HL-60/S4 treated with retinoic acid at 250 ng/mL for 4 days and 3 days (cell line): ENCODE data around the gene PCDH9.

ENCODE experiments used
- in situ Hi-C: fragments of 300-500 bp; cut with MboI; formaldehyde crosslinking; loops from 2 replicates; pipeline ENCODE4 v1.7.0; 2022; ENCODE audit warnings: low sequenced_read_pairs

The PCDH9 gene

DNA sequence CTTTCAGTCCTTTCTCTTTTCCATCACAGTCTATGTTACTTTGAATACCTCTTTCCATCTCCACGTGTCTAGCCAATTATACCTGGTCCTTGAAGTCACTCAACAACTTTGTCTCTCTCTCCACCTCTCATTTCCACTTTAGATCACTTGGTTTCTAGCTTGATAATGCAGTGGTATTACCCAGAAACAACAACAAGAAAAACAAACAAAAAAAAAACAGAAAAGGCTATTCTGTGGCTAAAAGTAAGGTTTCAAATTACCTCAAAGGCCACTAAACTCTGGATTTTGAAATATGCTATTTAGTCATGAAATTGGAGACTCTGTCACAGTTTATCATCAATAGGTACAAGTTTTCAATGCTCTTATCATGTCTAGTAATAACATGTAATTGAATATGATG is 184.8 kb downstream of the PCDH9 start:
- in situ Hi-C loops = no loop called here

DNA sequence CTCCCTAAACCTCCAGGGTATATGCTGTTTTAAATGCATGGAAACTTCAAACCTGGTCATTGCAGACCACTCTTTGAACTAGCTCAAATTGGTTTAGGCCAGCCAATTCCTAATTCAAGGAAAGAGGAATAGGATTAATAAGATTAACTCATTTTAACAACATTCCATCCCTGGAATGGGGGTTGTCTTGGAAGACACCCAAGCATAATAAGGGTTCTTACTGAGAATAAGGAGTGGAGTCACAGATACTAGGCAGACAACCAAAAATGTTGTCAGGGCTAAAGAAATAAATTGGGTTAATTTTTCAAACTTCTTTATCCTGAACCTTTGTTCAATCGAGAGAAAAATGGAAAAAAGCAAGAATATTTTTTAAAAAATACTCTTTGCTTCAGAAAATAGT is 186.2 kb downstream of the PCDH9 start:
- in situ Hi-C loops = no loop called here

GRCh38 chr13:67042556-67042955 is 187.6 kb downstream of the PCDH9 start:
- in situ Hi-C loops = no loop called here

DNA sequence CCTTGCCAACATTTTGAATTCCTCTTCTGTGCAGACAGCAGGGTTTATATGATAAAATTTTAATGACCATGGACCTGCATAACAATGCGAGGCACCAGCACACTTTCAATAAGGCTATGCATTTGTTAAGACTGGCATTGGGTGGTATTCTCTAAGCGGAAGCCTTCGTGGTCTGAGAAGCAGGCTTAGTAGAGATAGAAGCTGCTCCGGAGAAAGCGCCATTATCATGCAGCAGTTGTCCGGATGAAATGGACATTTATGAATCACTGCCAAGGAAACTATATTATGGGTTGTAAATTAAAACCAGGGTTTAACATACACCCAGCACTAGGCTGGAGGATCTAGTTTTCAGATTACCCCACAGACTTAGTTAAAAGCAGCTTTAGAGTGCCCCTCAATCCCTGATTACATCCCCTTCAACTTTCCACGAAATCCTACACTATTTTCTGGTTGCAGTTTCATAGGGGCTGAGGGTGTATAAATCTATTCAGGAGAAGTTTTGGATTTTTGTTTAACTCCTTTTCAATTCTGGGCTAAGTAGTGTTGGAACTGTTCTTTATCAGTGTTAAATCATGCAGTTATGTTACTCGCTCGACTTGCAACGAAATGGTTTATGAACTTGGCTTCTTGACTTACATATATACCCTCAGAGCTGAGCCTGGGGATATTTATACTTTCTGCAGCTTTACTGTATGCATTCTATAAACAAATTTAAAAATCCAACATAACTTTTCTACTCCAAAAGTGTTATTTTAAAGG is 193.3 kb downstream of the PCDH9 start:
- in situ Hi-C loops = no loop called here

DNA sequence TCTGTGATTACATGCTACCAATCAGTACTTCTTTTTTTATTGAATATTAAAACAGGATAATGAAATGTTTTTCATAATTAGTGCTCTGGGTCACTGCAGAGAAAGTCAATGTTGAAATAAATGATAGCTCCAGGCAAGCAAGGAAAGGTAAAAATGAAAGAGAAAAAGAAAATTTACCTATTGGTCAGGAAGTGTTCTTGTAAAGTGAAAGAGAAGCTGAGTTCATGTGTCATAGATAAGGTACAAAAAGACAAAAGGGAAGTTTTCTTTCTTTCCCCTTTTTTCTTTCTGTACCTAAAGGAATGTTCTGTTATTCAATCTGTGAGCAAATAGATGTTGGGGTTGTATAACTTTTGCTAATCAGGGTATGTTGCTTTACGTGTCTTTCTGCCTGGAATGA is 197.0 kb downstream of the PCDH9 start:
- in situ Hi-C loops = no loop called here

DNA sequence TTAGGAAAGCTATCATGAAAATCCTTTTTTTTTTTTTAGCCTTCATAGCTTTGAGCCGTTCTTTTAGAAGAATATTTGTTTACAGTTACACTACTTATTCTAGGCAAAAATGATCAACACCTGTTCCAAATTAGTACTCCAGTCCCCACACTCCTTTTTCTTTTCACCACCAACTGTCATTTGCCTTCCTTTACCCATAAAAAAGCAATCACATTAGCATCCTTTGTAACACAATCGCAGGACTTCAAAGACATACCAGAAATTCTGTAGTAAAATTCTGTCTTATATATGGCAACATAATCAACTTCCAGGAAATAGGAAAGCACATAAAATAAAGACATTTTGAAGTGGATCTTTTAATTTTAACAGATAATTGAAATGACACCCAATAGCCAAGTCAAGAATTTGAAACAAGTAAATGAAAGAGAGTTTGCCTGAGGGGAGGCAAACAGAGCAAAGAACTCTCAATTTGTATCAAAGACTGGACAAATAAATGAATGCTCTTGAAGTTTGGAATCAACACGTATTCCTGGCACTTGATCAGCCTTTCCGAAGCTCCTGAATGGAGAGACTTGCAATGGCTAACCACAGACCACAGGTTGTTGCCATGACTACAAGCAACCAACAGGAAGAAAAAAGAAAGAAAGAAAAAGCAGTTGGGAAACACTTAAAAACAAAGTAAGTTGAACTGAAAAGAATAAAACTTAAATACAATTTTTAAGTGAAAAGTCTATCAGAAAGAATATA is 206.8 kb downstream of the PCDH9 start:
- in situ Hi-C loops = no loop called here

- in situ Hi-C loops = no loop called here
These were observed 211.4 kb downstream of the PCDH9 start for GRCh38 chr13:67018775-67019174.

GRCh38 chr13:67017276-67017675 is 212.9 kb downstream of the PCDH9 start:
- in situ Hi-C loops = no loop called here

- in situ Hi-C loops = no loop called here
These were observed 214.0 kb downstream of the PCDH9 start for GRCh38 chr13:67015976-67016600.

- in situ Hi-C loops = no loop called here
These were observed 215.7 kb downstream of the PCDH9 start for GRCh38 chr13:67014399-67014798.

DNA sequence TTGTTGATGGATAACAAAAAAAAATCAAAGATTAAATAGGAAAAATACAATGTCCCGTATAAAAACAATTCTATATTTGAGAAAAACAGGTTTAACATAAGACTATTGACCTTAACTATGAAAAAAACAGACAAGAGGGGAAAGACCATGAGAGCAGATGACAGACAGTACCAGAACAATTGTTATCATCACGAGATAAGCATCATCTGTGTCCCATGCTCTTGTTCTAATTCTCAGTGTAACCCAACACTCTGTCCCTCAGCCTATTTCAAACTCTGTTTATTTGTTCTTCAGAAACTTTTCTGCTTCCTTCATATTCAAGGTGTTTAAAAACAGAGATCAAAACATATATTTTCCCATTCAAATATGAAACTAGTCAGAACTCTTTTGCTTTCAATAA is 216.4 kb downstream of the PCDH9 start:
- in situ Hi-C loops = no loop called here

GRCh38 chr13:67008075-67008668 is 222.0 kb downstream of the PCDH9 start:
- in situ Hi-C loops = no loop called here

- in situ Hi-C loops = no loop called here
These were observed 225.6 kb downstream of the PCDH9 start for GRCh38 chr13:67004511-67004910.

DNA sequence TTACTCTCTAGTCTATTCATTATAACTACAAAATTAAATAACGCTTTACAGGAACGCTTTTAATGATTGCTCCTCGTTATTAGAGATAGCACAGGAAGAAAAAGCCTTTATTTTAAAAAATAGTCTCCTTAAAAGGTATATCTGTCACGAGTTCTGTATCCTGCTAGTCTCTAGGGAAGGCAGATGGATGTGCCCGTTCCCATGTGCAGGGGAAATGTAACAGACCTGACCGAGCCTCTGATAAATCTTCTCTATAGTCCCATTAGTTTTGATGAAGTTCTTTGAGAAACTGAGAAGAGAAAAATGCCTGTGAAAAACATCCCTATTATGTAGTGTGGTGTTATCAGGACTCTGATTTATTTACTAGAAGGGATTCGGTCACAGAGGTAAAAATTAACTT is 226.4 kb downstream of the PCDH9 start:
- in situ Hi-C loops = no loop called here

GRCh38 chr13:67001363-67001762 is 228.8 kb downstream of the PCDH9 start:
- in situ Hi-C loops = no loop called here

DNA sequence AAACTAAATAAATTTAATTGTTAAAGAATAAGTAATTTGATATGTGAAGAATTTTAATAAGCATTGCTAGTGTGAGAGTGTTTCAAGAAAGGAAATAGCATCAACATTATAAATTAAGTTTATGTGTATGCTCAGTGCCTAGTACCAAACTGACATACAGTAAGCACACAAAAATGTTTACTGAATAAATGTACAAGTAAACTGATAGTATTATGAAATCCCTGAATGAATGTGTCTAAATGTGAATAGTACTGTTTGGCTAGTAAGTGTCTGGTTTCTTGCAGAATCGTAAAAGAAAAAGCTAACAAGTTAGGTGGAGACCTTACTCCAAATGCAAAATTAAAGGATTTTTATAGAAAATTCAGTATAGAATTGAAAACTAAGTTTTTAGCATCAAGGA is 233.6 kb downstream of the PCDH9 start:
- in situ Hi-C loops = no loop called here

DNA sequence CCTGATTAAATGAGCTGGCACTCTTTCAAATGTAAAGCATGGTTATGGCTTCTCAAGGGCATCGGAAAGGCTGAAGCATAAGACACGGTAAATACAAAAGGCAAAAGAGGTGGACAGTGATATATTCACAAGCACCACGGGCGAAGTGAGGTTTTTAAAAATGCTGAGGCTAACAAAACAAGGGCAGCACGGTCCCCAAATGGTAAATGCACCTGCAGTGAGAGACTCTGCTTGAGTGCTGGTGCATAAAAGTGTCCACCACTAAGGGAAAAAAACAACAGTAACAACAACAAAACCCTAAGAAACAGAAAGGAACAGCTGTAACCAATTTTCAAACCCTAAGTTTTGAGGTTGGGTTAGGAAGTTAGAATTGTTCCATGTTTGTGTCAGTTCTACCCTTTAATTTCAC is 234.9 kb downstream of the PCDH9 start:
- in situ Hi-C loops = no loop called here

GRCh38 chr13:66994517-66995202 is 235.5 kb downstream of the PCDH9 start:
- in situ Hi-C loops = no loop called here

DNA sequence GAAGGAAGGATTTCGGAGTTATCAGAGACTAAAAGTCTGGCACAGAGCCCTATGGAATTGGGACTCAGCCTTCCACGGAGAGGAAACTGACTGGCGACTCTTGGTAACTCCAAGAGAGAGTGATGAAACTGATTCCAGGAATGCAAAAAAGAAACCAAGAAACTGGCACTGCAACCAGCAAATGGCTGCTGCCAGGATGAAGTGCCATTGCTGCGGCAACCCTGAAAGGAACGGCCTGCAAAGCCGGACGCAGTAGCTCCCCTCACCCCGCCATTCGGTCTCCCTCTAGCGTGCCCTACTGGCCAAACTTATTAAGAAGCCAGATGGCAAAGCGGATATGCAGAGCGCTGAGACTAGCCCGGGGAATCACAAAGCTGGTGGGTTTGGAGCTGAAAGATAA is 236.0 kb downstream of the PCDH9 start:
- in situ Hi-C loops = no loop called here

- in situ Hi-C loops = no loop called here
These were observed 237.4 kb downstream of the PCDH9 start for GRCh38 chr13:66992719-66993118.

GRCh38 chr13:66992183-66992582 is 238.0 kb downstream of the PCDH9 start:
- in situ Hi-C loops = no loop called here
